NCI-H1436 (cell line): Measurements from ENCODE around the gene MFSD2A.
A peak's percentile ranks its signal among the peaks of the same experiment; 100 is the strongest.
"Not testable (repeated sequence)": the region's sequence is repeated elsewhere in the genome, so short reads cannot be mapped to it uniquely, and the experiment has no call there.

ENCODE experiments used
- DNase-seq: peaks from one replicate; lab custom pipeline; 2025; lab: John Stamatoyannopoulos, UW

The MFSD2A gene

GRCh38 chr1:39969048-39969447 is 14.1 kb downstream of the MFSD2A start:
- no peak for DNase-seq

GRCh38 chr1:39969531-39970270 is 14.8 kb downstream of the MFSD2A start:
- no peak for DNase-seq

- no peak for DNase-seq
Measured at GRCh38 chr1:39970274-39970673, 15.3 kb downstream of the MFSD2A start.

- DNase-seq, result no peak
Measured at GRCh38 chr1:39971138-39971537, 16.2 kb downstream of the MFSD2A start.

GRCh38 chr1:39973503-39974135 is 18.7 kb downstream of the MFSD2A start:
- DNase-seq, result peak; percentile 56

- no peak for DNase-seq
Measured at GRCh38 chr1:39976732-39977131, 21.8 kb downstream of the MFSD2A start.

- DNase-seq, result no peak
Measured at GRCh38 chr1:39977202-39977601, 22.3 kb downstream of the MFSD2A start.

GRCh38 chr1:39979654-39980053 is 24.7 kb downstream of the MFSD2A start:
- DNase-seq, result no peak

GRCh38 chr1:39980555-39981313 is 25.8 kb downstream of the MFSD2A start:
- DNase-seq, result no peak

GRCh38 chr1:39981385-39981784 is 26.4 kb downstream of the MFSD2A start:
- no peak for DNase-seq

GRCh38 chr1:39981945-39982344 is 27.0 kb downstream of the MFSD2A start:
- no peak for DNase-seq

GRCh38 chr1:39984480-39984879 is 29.5 kb downstream of the MFSD2A start:
- DNase-seq, result not testable (repeated sequence)

- DNase-seq, result no peak
Measured at GRCh38 chr1:39984951-39985350, 30.0 kb downstream of the MFSD2A start.

GRCh38 chr1:39987869-39988268 is 32.9 kb downstream of the MFSD2A start:
- DNase-seq, result no peak

- no peak for DNase-seq
Measured at GRCh38 chr1:39988618-39989343, 33.8 kb downstream of the MFSD2A start.

- no peak for DNase-seq
Measured at GRCh38 chr1:39990428-39990827, 35.5 kb downstream of the MFSD2A start.

GRCh38 chr1:39992234-39992633 is 37.3 kb downstream of the MFSD2A start:
- no peak for DNase-seq

- DNase-seq, result no peak
Measured at GRCh38 chr1:39992888-39993287, 37.9 kb downstream of the MFSD2A start.

GRCh38 chr1:39995973-39996393 is 41.0 kb downstream of the MFSD2A start:
- DNase-seq, result no peak

- DNase-seq, result no peak
Measured at GRCh38 chr1:39996396-39997004, 41.6 kb downstream of the MFSD2A start.

GRCh38 chr1:40001456-40001855 is 46.5 kb downstream of the MFSD2A start:
- no peak for DNase-seq
